GM12878 (cell line): ENCODE data around the gene TMEM140. TPM values are rescaled to one million over a fixed set of nuclear protein-coding genes. Genes with fewer than 3 reads are reported as not detected.

Experiments
- ATAC-seq: fragments of 200-7000 bp; cut with Tn5 transposase; 3 replicates; pipeline ENCODE4 v1.9.1; 2020; ENCODE audit warnings: mild to moderate bottlenecking, moderate library complexity
- BruUV-seq: library from RNA; stranded (reverse); fragments of 400-500 nt; replicated peaks from 2 replicates; lab custom pipeline; 2021; lab: Mats Ljungman, UMichigan
- CTCF ChIA-PET: fragments of 300-600 bp; sonication (Branson Sonifier 250); formaldehyde crosslinking; extraction: SDS; loops from one replicate; lab custom pipeline; 2021; ENCODE audit warnings: inconsistent platforms; lab: Yijun Ruan, JAX
- POLR2A ChIA-PET: fragments of 350-600 bp; formaldehyde crosslinking; extraction: SDS; loops from one replicate; lab custom pipeline; 2021; ENCODE audit warnings: inconsistent platforms; lab: Charles Lee
- RAD21 ChIA-PET: fragments of 300-600 bp; sonication (Branson Sonifier 250); formaldehyde crosslinking; loops from one replicate; lab custom pipeline; 2023; ENCODE audit warnings: antibody characterized with exemption; ENCODE audit not compliant: unreplicated experiment; lab: Charles Lee
- SMC1A ChIA-PET: fragments of 300-600 bp; sonication (Branson Sonifier 250); formaldehyde crosslinking; loops from one replicate; lab custom pipeline; 2023; ENCODE audit not compliant: unreplicated experiment, uncharacterized antibody; lab: Charles Lee
- DNase-seq: peaks from one replicate; pipeline ENCODE4 v3.0.0-alpha.2; 2011; ENCODE audit warnings: low read depth, low spot score
- FAIRE-seq: peaks from 3 replicates; lab custom pipeline; 2011; peaks lifted over from hg19 to GRCh38; lab: Jason Lieb, UNC
- H2AFZ ChIP-seq: 2 replicates; pipeline ENCODE4 v1.6.0; 2011; ENCODE audit warnings: low read depth, low read length, control low read depth; ENCODE audit not compliant: control insufficient read depth
- H3K27ac ChIP-seq: 2 replicates; pipeline ENCODE4 v1.5.1; 2011; ENCODE audit warnings: control low read depth; ENCODE audit not compliant: control insufficient read depth, insufficient read depth
- H3K27me3 ChIP-seq, 2 experiments: replicated peaks in 1 of 2; 2 replicates each; pipeline versions ENCODE4 v1.6.0 to v1.6.1; 2011; ENCODE audit warnings: low read length in 1 of 2; ENCODE audit not compliant: control insufficient read depth in 2 of 2, insufficient read depth in 2 of 2
- H3K36me3 ChIP-seq, 2 experiments: 2 replicates each; pipeline ENCODE4 v1.5.1; 2011; ENCODE audit warnings: low read length in 1 of 2; ENCODE audit not compliant: control insufficient read depth in 2 of 2, insufficient read depth in 2 of 2
- H3K4me1 ChIP-seq: 2 replicates; pipeline ENCODE4 v1.6.1; 2011; ENCODE audit warnings: mild to moderate bottlenecking, low read length, moderate library complexity, mixed read lengths; ENCODE audit not compliant: control insufficient read depth, insufficient read depth
- H3K4me2 ChIP-seq: 2 replicates; pipeline ENCODE4 v1.6.0; 2011; ENCODE audit warnings: control low read depth; ENCODE audit not compliant: control insufficient read depth, insufficient read depth
- H3K4me3 ChIP-seq: fragments of 200-600 bp; sonication (generic); 2 replicates; pipeline ENCODE4 v1.5.1; 2016
- H3K79me2 ChIP-seq: 2 replicates; pipeline ENCODE4 v1.6.0; 2011; ENCODE audit warnings: low read length; ENCODE audit not compliant: control insufficient read depth, insufficient read depth
- H3K9ac ChIP-seq: 2 replicates; pipeline ENCODE4 v1.8.0; 2011; ENCODE audit warnings: low read length, control low read depth, mixed read lengths; ENCODE audit not compliant: control insufficient read depth, insufficient read depth
- H3K9me3 ChIP-seq: replicated peaks from 3 replicates; pipeline ENCODE4 v1.5.1; 2011; ENCODE audit warnings: mild to moderate bottlenecking, low read length; ENCODE audit not compliant: control insufficient read depth, insufficient read depth
- H4K20me1 ChIP-seq: 2 replicates; pipeline ENCODE4 v1.6.0; 2011; ENCODE audit not compliant: control insufficient read depth, insufficient read depth
- CEBPZ ChIP-seq: fragments of 150-350 bp; IDR thresholded peaks from 2 replicates; pipeline ENCODE4 v1.6.1; 2016; ENCODE audit warnings: low read depth, low read length
- CHD4 ChIP-seq: fragments of 200-600 bp; sonication (generic); IDR thresholded peaks from 2 replicates; pipeline ENCODE4 v1.6.1; 2016; ENCODE audit warnings: mild to moderate bottlenecking
- EED ChIP-seq: sonication (generic); IDR thresholded peaks from 2 replicates; pipeline ENCODE4 v1.6.1; 2016; ENCODE audit warnings: antibody characterized with exemption, low read depth
- EZH2 ChIP-seq: IDR thresholded peaks from 2 replicates; pipeline ENCODE4 v1.6.1; 2012; ENCODE audit warnings: low read depth, mild to moderate bottlenecking, control low read depth, inconsistent platforms, low read length, borderline replicate concordance; ENCODE audit not compliant: control insufficient read depth
- MTA2 ChIP-seq: fragments of 450-650 bp; IDR thresholded peaks from 2 replicates; pipeline ENCODE4 v1.6.1; 2016; ENCODE audit warnings: low read depth, mild to moderate bottlenecking, moderate library complexity
- NFYB ChIP-seq: IDR thresholded peaks from 2 replicates; pipeline ENCODE4 v1.6.1; 2011; ENCODE audit warnings: low read depth, mild to moderate bottlenecking, low read length, improper control_type of control experiment, moderate library complexity; ENCODE audit not compliant: insufficient read depth
- SUZ12 ChIP-seq: fragments of 200-600 bp; sonication (generic); IDR thresholded peaks from one replicate; pipeline ENCODE4 v1.6.1; 2018; ENCODE audit warnings: antibody characterized with exemption, mild to moderate bottlenecking; ENCODE audit not compliant: unreplicated experiment
- TARDBP ChIP-seq: IDR thresholded peaks from 2 replicates; pipeline ENCODE4 v1.6.1; 2016; ENCODE audit warnings: borderline replicate concordance
- ZNF207 ChIP-seq: fragments of 450-650 bp; IDR thresholded peaks from 2 replicates; pipeline ENCODE4 v1.6.1; 2014; ENCODE audit warnings: antibody characterized with exemption, mild to moderate bottlenecking, borderline replicate concordance
- WGBS: methylation state at CpG from one replicate; pipeline ENCODE4 v1.1.6; 2016; ENCODE audit warnings: low lambda C conversion rate; ENCODE audit not compliant: insufficient replicate concordance, insufficient coverage; ENCODE audit errors: missing lambda C conversion rate; 5-methylcytosine and 5-hydroxymethylcytosine counted together
- in situ Hi-C: fragments of 300-500 bp; cut with MboI; formaldehyde crosslinking; loops from 9 replicates; pipeline ENCODE4 v1.14.3; 2018; ENCODE audit warnings: mixed read lengths
- intact Hi-C: fragments of 100-400 bp; cut with micrococcal nuclease; formaldehyde crosslinking; loops from one replicate; pipeline ENCODE4 v1.14.2; 2022; ENCODE audit not compliant: unreplicated experiment
- polyA plus RNA-seq, 11 experiments: library from polyadenylated mRNA; depleted of rRNA in 4 of 11; unstranded in 6 of 11; stranded (reverse) in 5 of 11; fragments of >200 nt; fragmentation: Nextera tagmentation in 4 of 11; fragmentation: Illumina TruSeq in 1 of 11; extraction: Ambion mirVana in 4 of 11; extraction: Trizol in 1 of 11; gene quantifications; 1 replicate in 1 of 11; 2 replicates in 10 of 11; pipeline versions ENCODE4 v1.2.1 to v1.2.3, GENCODE V29; 2011 to 2016; ENCODE audit warnings: inconsistent platforms in 2 of 11, missing spikeins in 2 of 11, low read depth in 1 of 11
- total RNA-seq, 4 experiments: library from RNA; depleted of rRNA in 3 of 4; stranded (reverse); fragments of >200 nt in 3 of 4; fragmentation: Illumina TruSeq in 1 of 4; extraction: Trizol in 1 of 4; gene quantifications; 2 replicates each; pipeline versions ENCODE4 v1.2.1 to v1.2.3, GENCODE V29; 2013 to 2021

The TMEM140 gene
- total and polyA plus RNA-seq, 10 of the 15 experiments (the other 5 are each of a cell fraction or from before 2014, with no cell fraction given) = 0.85 to 20.7 (median 3.3) TPM

GRCh38 chr7:135195968-135196629 lies 48.2 kb downstream of the TMEM140 start:
- Histone ChIP-seq H3K4me2 (no peak overlapping the region), H4K20me1 (no peaks in the 10 kb centered on the region), H3K4me3 (no peak overlapping the region), H3K4me1 (peaks cover 2% of the 10 kb centered on the region; the same call in 1 of the 2 replicates), H3K79me2 (peaks cover 4% of the 10 kb centered on the region), H3K27me3 (no peaks in the 10 kb centered on the region), H3K36me3 (peaks cover 29 to 56% of the 10 kb centered on the region in 2 experiments), H2AFZ (no peak overlapping the region), H3K27ac (no peak overlapping the region), H3K9me3 (no peaks in the 10 kb centered on the region), H3K9ac (no peak overlapping the region)
- no peak for DNase-seq
- FAIRE-seq = no peak
- ChIA-PET POLR2A (interaction anchor here (0.7 to 1.4 kb wide), 6 partner anchors 9 to 274 kb away, joined by 3 to 4 read pairs (median 4); no protein-coding TSS in a partner anchor), CTCF (interaction anchor here (0.9 to 1.1 kb wide), 2 partner anchors 9 to 10 kb away, joined by 3 to 6 read pairs; no protein-coding TSS in a partner anchor), RAD21 (no interaction called here), SMC1A (interaction anchor here (0.8 to 1.1 kb wide), 3 partner anchors 12 to 27 kb away, joined by 3 to 5 read pairs (median 3); no protein-coding TSS in a partner anchor)
- ATAC-seq = no peak
- in situ Hi-C loops (no loop called here), intact Hi-C loops (no loop called here)
- WGBS = 91% methylated on average over 14 of the region's 14 CpGs
- BruUV-seq = no TSS peak
- TF ChIP-seq CHD4 (no peak), EED (no peak), ZNF207 (no peak), EZH2 (no peak), MTA2 (no peak), NFYB (no peak), CEBPZ (no peak), TARDBP (no peak), SUZ12 (no peak)
